Gastroesophageal sphincter (tissue), 4 donors: ENCODE measurements around the gene LRRIQ3. TPM values are rescaled to one million over a fixed set of nuclear protein-coding genes. Genes with fewer than 3 reads are reported as not detected.
"Not testable (repeated sequence)": the region's sequence is repeated elsewhere in the genome, so short reads cannot be mapped to it uniquely, and the experiment has no call there.

Experiments
- ATAC-seq: fragments of 150-250 bp; one replicate; pipeline ENCODE4 v1.9.1; 2016; ENCODE audit warnings: mild to moderate bottlenecking, moderate library complexity
- H3K27ac ChIP-seq, 4 donors: fragments of 200-600 bp; sonication (generic) in 3 of 4; 1 replicate in 3 of 4; 2 replicates in 1 of 4; pipeline ENCODE4 v1.5.1; 2016 to 2019
- H3K27me3 ChIP-seq: fragments of 200-600 bp; sonication (generic); one replicate; pipeline ENCODE4 v1.5.1; 2019
- H3K36me3 ChIP-seq, 2 donors: fragments of 200-600 bp; sonication (generic); one replicate each; pipeline ENCODE4 v1.5.1; 2019; ENCODE audit warnings: control low read depth in 1 of 2
- H3K4me1 ChIP-seq, 3 donors: fragments of 200-600 bp; sonication (generic); 1 replicate in 2 of 3; 2 replicates in 1 of 3; pipeline ENCODE4 v1.5.1; 2016 to 2019; ENCODE audit warnings: control low read depth in 2 of 3
- H3K4me3 ChIP-seq, 2 donors: fragments of 200-600 bp; sonication (generic); one replicate each; pipeline ENCODE4 v1.5.1; 2019; ENCODE audit warnings: mild to moderate bottlenecking in 1 of 2, moderate library complexity in 1 of 2
- H3K9me3 ChIP-seq, 3 donors: fragments of 200-600 bp; sonication (generic); one replicate each; pipeline ENCODE4 v1.5.1; 2017 to 2019; ENCODE audit warnings: control low read depth in 2 of 3
- CTCF ChIP-seq, 4 experiments: fragments of 200-600 bp in 2 of 4; fragments of 450-650 bp in 2 of 4; sonication (generic) in 1 of 4; IDR thresholded peaks; one replicate each; pipeline ENCODE4 v1.5.1; 2017 to 2019; ENCODE audit warnings: antibody characterized with exemption in 4 of 4, mild to moderate bottlenecking in 2 of 4, moderate library complexity in 2 of 4
- EP300 ChIP-seq: sonication (generic); formaldehyde crosslinking; IDR thresholded peaks from one replicate; pipeline ENCODE4 v1.6.1; 2017; ENCODE audit warnings: antibody characterized with exemption, mild to moderate bottlenecking
- POLR2A ChIP-seq, 2 donors: fragments of 450-650 bp; IDR thresholded peaks; one replicate each; pipeline ENCODE4 v1.6.1; 2017; ENCODE audit warnings: antibody characterized with exemption in 2 of 2, mild to moderate bottlenecking in 2 of 2, moderate library complexity in 1 of 2
- POLR2AphosphoS5 ChIP-seq: sonication (generic); formaldehyde crosslinking; IDR thresholded peaks from one replicate; pipeline ENCODE4 v1.6.1; 2017; ENCODE audit warnings: antibody characterized with exemption
- WGBS, 2 donors: methylation state at CpG; one replicate each; pipeline ENCODE4 v1.1.5; 2018; ENCODE audit warnings: low coverage in 1 of 2; 5-methylcytosine and 5-hydroxymethylcytosine counted together
- total RNA-seq, 4 donors: library from RNA; depleted of rRNA; stranded (reverse); fragments of >200 nt; gene quantifications; one replicate each; pipeline ENCODE4 v1.1.0, GENCODE V29; 2016

Gene LRRIQ3
- total RNA-seq, 4 donors from 2014 or later, result 0.16 to 0.54 (median 0.46) TPM; not detected in 1

- peaks cover 0 to 9% (median 1%) of the 10 kb centered on the region in 3 donors for H3K4me1 ChIP-seq
- no peaks in the 10 kb centered on the region for H3K9me3 ChIP-seq
- H3K36me3 ChIP-seq, result no peaks in the 10 kb centered on the region
- ATAC-seq, result no peak
- no peak overlapping the region for H3K4me3 ChIP-seq
- TF ChIP-seq POLR2AphosphoS5 (no peak), EP300 (no peak), CTCF (IDR thresholded peaks at IDR 0.05) (no peak), POLR2A (IDR thresholded peaks at IDR 0.05) (no peak)
- 20 to 33% methylated on average over 1 to 2 of the region's 2 CpGs for WGBS, 2 donors
- H3K27ac ChIP-seq, result no peak overlapping the region
- H3K27me3 ChIP-seq, result no peaks in the 10 kb centered on the region
These were observed 4.1 kb downstream of the LRRIQ3 start for GRCh38 chr1:74193908-74194307.

GRCh38 chr1:74180490-74180889, 17.5 kb downstream of the LRRIQ3 start:
- Histone ChIP-seq H3K4me1 (no peaks in the 10 kb centered on the region), H3K4me3 (no peak overlapping the region), H3K27ac (no peak overlapping the region), H3K9me3 (peaks cover 0 to under 1% (median 0%) of the 10 kb centered on the region in 3 donors), H3K27me3 (no peaks in the 10 kb centered on the region), H3K36me3 (no peaks in the 10 kb centered on the region)
- no peak for TF ChIP-seq EP300
- no peak for TF ChIP-seq CTCF (IDR thresholded peaks at IDR 0.05)
- no peak for TF ChIP-seq POLR2AphosphoS5
- TF ChIP-seq POLR2A (IDR thresholded peaks at IDR 0.05), result no peak
- ATAC-seq, result peak; percentile 79

- ATAC-seq, H3K36me3 ChIP-seq: not testable (repeated sequence)
- WGBS, 2 donors, result 100% methylated on average over 1 of the region's 1 CpG; no CpG with 5 or more reads in 1 of the 2 donors
These were observed 23.6 kb downstream of the LRRIQ3 start for GRCh38 chr1:74174423-74174822.

GRCh38 chr1:74162333-74162732, 35.6 kb downstream of the LRRIQ3 start:
- H3K9me3 ChIP-seq, result no peaks in the 10 kb centered on the region
- TF ChIP-seq CTCF (IDR thresholded peaks at IDR 0.05) (no peak), EP300 (no peak), POLR2A (IDR thresholded peaks at IDR 0.05) (no peak), POLR2AphosphoS5 (no peak)
- no peak overlapping the region for H3K27ac ChIP-seq
- no peaks in the 10 kb centered on the region for H3K27me3 ChIP-seq
- WGBS, 2 donors, result 73 to 74% methylated on average over 5 of the region's 5 CpGs
- no peak overlapping the region for H3K4me3 ChIP-seq
- no peaks in the 10 kb centered on the region for H3K36me3 ChIP-seq
- no peak for ATAC-seq
- no peaks in the 10 kb centered on the region for H3K4me1 ChIP-seq

More at GRCh38 chr1:74174423-74174822, 23.6 kb downstream of the LRRIQ3 start:
- H3K9me3 ChIP-seq, result peaks cover 0 to 24% (median 0%) of the 10 kb centered on the region in 3 donors
- not testable (repeated sequence) for H3K27me3 ChIP-seq, H3K4me1 ChIP-seq, H3K4me3 ChIP-seq, H3K27ac ChIP-seq

- no peak for ATAC-seq
- no peaks in the 10 kb centered on the region for H3K27me3 ChIP-seq
- TF ChIP-seq EP300 (no peak), POLR2A (IDR thresholded peaks at IDR 0.05) (no peak), POLR2AphosphoS5 (no peak), CTCF (IDR thresholded peaks at IDR 0.05) (no peak)
- no peak overlapping the region for H3K4me3 ChIP-seq
- H3K36me3 ChIP-seq, result no peaks in the 10 kb centered on the region
- H3K27ac ChIP-seq, result no peak overlapping the region
- H3K4me1 ChIP-seq, result no peaks in the 10 kb centered on the region
- no peaks in the 10 kb centered on the region for H3K9me3 ChIP-seq
These were observed 36.5 kb downstream of the LRRIQ3 start for GRCh38 chr1:74161497-74161896.
